Stimulated activated CD4-positive, alpha-beta T cell treated with anti-CD3 and anti-CD28 coated beads, Interleukin-1b, Interleukin-23, amount 100 ng/mL, for 48 hours (primary cell): ENCODE results near the gene NBAS.
"Not testable (repeated sequence)": the region's sequence is repeated elsewhere in the genome, so short reads cannot be mapped to it uniquely, and the experiment has no call there.

Experiments
- DNase-seq: peaks from one replicate; pipeline ENCODE4 v3.0.0-alpha.2; 2020

NBAS gene

GRCh38 chr2:15298770-15299169 lies 262.4 kb downstream of the NBAS start:
- DNase-seq = no peak

GRCh38 chr2:15293262-15293937 lies 267.7 kb downstream of the NBAS start:
- DNase-seq = no peak

DNA sequence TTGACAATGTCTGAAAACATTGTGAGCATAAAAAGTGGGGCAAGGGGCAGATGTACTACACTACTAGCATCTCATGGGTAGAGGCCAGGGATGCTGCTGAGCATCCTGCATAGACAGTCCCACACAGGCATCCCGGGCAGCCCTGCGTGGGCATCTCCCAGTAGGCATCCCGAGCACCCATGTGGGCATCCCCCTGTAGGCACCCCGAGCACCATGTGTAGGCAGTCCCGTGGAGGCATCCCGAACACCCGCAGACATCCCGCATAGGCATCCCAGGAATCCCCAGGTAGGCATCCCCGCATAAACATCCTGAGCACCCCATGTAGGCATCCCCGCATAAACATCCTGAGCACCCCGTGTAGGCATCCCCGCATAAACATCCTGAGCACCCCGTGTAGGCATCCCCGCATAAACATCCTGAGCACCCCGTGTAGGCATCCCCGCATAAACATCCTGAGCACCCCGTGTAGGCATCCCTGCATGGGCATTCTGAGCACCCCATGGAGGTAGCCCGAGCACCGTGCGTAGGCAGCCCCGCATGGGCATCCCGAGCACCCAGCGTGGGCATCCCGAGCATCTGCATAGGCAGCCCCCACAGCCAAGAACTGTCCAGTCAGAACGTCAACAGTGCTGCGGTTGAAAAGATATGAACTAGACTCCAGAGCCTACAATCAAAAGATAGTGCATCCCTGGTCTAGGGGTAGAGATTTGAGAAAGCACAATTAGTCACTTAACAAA lies 273.5 kb downstream of the NBAS start:
- no peak for DNase-seq

DNA sequence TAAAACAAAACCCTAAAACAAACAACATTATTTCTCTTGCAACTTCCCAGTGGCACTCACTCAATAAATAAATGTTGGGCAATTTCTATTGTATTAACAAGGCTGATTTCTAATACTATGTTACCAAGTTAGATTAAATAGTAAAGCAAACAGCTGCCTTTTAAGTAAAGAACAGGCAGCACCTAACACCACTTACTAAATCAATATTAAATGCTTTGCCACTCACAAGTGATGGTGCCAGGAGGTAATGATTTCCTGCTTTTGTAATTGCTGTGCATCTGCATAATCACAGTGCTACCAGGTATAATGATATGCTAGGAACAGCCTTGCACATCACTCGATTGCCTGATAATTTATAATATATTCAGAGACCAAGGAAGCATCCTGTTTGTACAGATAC lies 276.5 kb downstream of the NBAS start:
- DNase-seq = no peak

- DNase-seq = no peak
Measured at GRCh38 chr2:15281681-15282080, 279.5 kb downstream of the NBAS start.

GRCh38 chr2:15279201-15279876 lies 281.8 kb downstream of the NBAS start:
- no peak for DNase-seq

DNA sequence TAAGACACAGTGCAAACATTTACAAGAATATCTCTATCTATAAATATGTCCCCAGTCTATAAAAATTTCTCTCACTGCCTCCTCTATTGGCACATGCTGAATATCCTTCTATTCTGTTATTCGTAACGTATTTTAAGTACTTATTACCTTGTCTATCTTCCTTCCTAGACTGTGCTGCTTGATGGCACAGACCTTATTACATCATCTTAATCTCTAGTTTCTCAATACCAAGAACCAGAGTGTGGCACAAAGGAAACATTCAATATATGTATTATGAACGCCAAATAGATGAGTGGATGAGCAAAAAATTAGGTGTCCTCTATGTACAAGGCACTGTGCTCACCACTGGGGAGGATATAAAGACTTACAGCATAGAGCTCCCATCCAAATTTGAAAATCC lies 282.8 kb downstream of the NBAS start:
- DNase-seq = no peak

GRCh38 chr2:15275346-15275745 lies 285.8 kb downstream of the NBAS start:
- DNase-seq = no peak

DNA sequence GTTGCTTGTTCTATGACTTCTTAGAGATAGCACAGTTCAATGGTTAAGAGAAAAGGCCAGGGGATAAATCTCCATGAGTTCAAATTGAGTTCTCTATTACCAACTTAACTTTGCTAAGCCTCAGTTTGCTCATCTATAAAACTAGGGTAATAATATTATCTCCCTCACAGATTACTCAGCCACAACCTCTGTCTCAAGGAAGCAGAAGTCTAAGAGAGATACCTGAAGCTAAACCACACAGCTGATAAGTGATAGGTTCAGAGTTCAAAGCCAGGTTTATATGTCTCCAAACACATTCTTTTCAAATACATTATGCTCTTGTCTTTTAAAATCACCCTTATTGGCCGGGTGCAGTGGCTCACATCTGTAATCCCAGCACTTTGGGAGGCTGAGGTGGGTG lies 287.7 kb downstream of the NBAS start:
- DNase-seq = no peak

GRCh38 chr2:15272942-15273341 lies 288.2 kb downstream of the NBAS start:
- DNase-seq = no peak

DNA sequence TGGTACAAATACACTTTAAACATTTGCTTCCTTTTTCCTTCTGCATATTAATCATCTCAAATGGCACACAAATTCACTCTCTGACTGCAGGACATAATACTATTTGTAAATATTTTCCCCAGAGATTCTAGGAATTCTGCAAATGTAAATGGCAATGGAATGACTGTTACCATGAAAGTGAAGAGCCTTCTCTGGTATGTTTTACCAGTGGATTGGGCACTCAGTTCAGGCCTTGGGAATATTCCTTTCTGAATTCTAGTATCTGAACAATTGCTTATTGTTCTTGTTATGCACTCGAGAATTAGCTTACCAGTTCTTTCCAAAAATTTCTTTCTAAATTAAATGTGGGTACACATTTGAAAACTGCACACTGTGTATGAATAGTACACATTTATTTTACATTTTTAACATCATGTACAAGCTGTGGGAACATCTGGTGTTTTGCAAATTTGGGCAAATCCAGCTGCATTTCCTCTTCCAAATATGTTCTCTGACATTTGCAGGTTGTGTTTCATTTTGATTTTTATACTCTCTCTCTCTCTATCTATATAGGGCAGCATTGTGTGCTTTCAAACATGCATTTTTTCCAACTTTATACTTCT lies 289.1 kb downstream of the NBAS start:
- no peak for DNase-seq

DNA sequence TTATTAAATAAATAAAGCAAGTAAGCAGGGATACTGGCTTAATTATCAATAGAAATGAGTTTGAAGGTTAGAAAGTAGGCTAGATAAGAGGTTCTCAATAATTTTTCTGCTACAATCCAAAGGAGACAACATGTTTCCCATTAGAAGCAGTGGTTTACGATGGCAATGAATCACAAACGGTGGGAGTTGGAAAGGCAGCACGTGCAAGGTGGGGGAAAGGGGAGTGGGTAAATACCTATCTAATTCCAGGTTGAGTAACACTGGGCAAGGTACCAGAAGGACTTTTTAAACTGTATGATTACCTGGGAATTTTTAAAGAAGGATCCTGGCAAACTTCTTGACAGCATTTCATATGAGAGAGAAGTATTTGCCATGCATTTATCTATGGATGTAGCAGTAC lies 289.9 kb downstream of the NBAS start:
- no peak for DNase-seq

GRCh38 chr2:15269043-15269442 lies 292.1 kb downstream of the NBAS start:
- DNase-seq = no peak

DNA sequence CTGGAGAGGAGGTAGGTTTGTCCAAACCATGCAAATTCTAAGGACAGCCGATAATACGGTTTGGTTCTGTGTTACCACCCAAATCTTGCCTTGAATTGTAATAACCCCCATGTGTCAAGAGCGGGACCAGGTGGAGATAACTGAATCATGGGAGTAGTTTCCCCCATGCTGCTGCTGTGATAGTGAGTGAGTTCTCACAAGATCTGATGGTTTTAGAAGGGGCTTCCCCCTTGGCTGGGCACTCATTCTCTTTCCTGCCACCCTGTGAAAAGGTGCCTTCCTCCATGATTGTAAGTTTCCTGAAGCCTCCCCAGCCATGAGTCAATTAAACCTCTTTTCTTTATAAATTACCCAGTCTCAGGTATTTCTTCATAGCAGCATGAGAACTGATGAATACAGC lies 295.2 kb downstream of the NBAS start:
- DNase-seq = peak; percentile 2

- DNase-seq = no peak
Measured at GRCh38 chr2:15263976-15264685, 297.0 kb downstream of the NBAS start.

DNA sequence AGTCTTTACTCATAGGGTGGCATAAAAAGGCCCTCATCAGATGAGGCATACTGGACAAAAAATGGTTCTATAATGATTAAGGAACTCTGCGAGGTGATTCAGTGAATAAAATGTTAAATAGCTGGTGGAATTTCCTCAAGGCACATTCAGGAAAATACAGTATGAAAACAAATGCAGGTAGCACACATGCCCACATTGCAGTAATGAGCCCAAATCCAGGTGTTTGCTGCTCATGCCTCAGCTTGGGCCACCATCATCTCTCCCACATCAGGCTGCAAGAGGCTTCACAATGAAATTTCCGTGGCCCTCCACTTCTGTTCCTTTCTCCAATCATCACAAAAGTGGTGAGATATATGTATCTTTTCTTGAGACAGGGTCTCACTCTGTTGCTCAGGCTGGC lies 298.3 kb downstream of the NBAS start:
- no peak for DNase-seq

- DNase-seq = no peak
Measured at GRCh38 chr2:15260835-15261234, 300.3 kb downstream of the NBAS start.

DNA sequence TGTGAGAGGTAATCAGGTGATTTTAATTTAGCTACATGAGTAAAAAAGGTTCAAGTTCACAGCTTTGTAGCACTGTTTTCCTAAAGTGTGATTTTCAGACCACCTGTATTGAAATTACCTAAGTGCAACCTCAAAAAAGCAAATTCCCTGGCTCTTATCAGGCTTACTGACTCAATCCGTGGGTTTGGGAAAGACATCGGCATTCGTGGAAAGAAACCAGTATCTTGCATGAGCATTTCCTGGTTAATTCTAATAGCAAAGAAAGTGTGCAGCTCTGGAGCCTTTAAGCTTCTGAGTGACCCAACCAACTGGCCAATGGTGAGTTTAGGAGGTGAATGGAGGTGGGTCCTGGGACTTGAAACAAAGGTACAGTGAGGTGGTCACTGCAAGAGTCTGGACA lies 300.9 kb downstream of the NBAS start:
- DNase-seq = no peak

GRCh38 chr2:15259356-15259756 lies 301.8 kb downstream of the NBAS start:
- DNase-seq = no peak

- not testable (repeated sequence) for DNase-seq
Measured at GRCh38 chr2:15258385-15258784, 302.7 kb downstream of the NBAS start.

- DNase-seq = no peak
Measured at GRCh38 chr2:15253835-15254286, 307.3 kb downstream of the NBAS start.

- DNase-seq = no peak
Measured at GRCh38 chr2:15253247-15253646, 307.9 kb downstream of the NBAS start.

GRCh38 chr2:15251753-15252152 lies 309.4 kb downstream of the NBAS start:
- DNase-seq = no peak
